Stomach (tissue), 9 donors: ENCODE data around the gene EIF4G3. TPM values are rescaled to one million over a fixed set of nuclear protein-coding genes. Genes with fewer than 3 reads are reported as not detected.

Experiments
- DNase-seq, 2 donors: peaks; one replicate each; pipeline versions ENCODE4 v3.0.0 to v3.0.0-alpha.2; 2013 to 2019
- H3K27ac ChIP-seq, 5 donors: fragments of 200-600 bp in 4 of 5; sonication (generic) in 4 of 5; one replicate each; pipeline ENCODE4 v1.5.1; 2013 to 2019; ENCODE audit warnings: mild to moderate bottlenecking in 1 of 5, moderate library complexity in 1 of 5
- H3K27me3 ChIP-seq, 3 donors: fragments of 200-600 bp; sonication (generic); one replicate each; pipeline ENCODE4 v1.5.1; 2017 to 2019; ENCODE audit warnings: mixed run types in 1 of 3
- H3K36me3 ChIP-seq, 4 donors: fragments of 200-600 bp; sonication (generic); 1 replicate in 3 of 4; 2 replicates in 1 of 4; pipeline ENCODE4 v1.5.1; 2016 to 2019
- H3K4me1 ChIP-seq, 4 donors: fragments of 200-600 bp; sonication (generic); one replicate each; pipeline ENCODE4 v1.5.1; 2016 to 2019
- H3K4me3 ChIP-seq, 4 donors: fragments of 200-600 bp; sonication (generic) in 3 of 4; one replicate each; pipeline ENCODE4 v1.5.1; 2016 to 2019; ENCODE audit warnings: mild to moderate bottlenecking in 1 of 4
- H3K9me3 ChIP-seq, 4 donors: fragments of 200-600 bp; sonication (generic); one replicate each; pipeline ENCODE4 v1.5.1; 2016 to 2019
- CTCF ChIP-seq, 7 experiments: fragments of 450-650 bp in 4 of 7; fragments of 200-600 bp in 3 of 7; sonication (generic) in 3 of 7; IDR thresholded peaks; one replicate each; pipeline ENCODE4 v1.5.1; 2016 to 2019; ENCODE audit warnings: antibody characterized with exemption in 7 of 7, control low read depth in 2 of 7, mild to moderate bottlenecking in 1 of 7
- EP300 ChIP-seq: sonication (generic); formaldehyde crosslinking; IDR thresholded peaks from one replicate; pipeline ENCODE4 v1.6.1; 2017; ENCODE audit warnings: antibody characterized with exemption
- POLR2A ChIP-seq, 4 donors: fragments of 450-650 bp; IDR thresholded peaks; one replicate each; pipeline ENCODE4 v1.6.1; 2016; ENCODE audit warnings: antibody characterized with exemption in 4 of 4, control low read depth in 2 of 4, mild to moderate bottlenecking in 1 of 4, moderate library complexity in 1 of 4
- POLR2AphosphoS5 ChIP-seq, 3 donors: sonication (generic); formaldehyde crosslinking; IDR thresholded peaks; one replicate each; pipeline ENCODE4 v1.6.1; 2016; ENCODE audit warnings: antibody characterized with exemption in 3 of 3
- WGBS, 5 donors: extraction: QIAGEN DNeasy Blood & Tissue Kit in 3 of 5; methylation state at CpG; one replicate each; pipeline versions ENCODE4 v1.1.5 to v1.1.7; 2013 to 2018; 5-methylcytosine and 5-hydroxymethylcytosine counted together
- intact Hi-C: fragments of 100-400 bp; cut with DNase I; formaldehyde crosslinking; loops from one replicate; pipeline ENCODE4 v1.15.1; 2023; ENCODE audit warnings: low total_unique reads
- polyA plus RNA-seq, 3 donors: library from polyadenylated mRNA; stranded (reverse); fragments of 200-250 nt; gene quantifications; one replicate each; pipeline ENCODE4 v1.2.3, GENCODE V29; 2013
- total RNA-seq, 5 donors: library from RNA; depleted of rRNA; stranded (reverse); fragments of >200 nt; gene quantifications; one replicate each; pipeline versions ENCODE4 v1.1.0 to v1.2.3, GENCODE V29; 2014 to 2016
- donor health status: healthy with polysubstance abuse.
- donor health status: Bipolar disorder and iron deficiency.
- donor health status: healthy.

The EIF4G3 gene
- total and polyA plus RNA-seq, 8 donors: 6.3 to 63.3 (median 44.7) TPM

DNA sequence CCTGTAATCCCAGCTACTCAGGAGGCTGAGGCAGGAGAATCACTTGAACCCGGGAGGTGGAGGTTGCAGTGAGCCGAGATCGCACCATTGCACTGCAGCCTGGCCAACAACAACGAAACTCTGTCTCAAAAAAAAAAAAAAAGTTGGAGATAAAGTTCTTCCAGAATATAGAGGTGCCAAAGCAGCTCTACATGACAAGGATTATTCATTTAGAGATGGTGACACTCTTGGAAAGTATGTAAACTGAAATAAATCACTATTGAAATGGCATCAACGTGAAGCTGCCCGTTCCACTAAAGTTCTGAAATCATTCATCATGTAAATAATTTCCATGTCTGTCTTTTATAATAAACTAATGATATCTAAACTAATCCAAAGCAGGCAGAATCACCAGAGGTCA is 14.9 kb downstream of the EIF4G3 start:
- no peak overlapping the region for H3K4me3 ChIP-seq
- intact Hi-C loops: no loop called here
- peaks cover 0 to 38% (median 32%) of the 10 kb centered on the region in 4 donors for H3K36me3 ChIP-seq
- TF ChIP-seq POLR2A (IDR thresholded peaks at IDR 0.05) (no peak), EP300 (no peak), POLR2AphosphoS5 (IDR thresholded peaks at IDR 0.05) (no peak), CTCF (IDR thresholded peaks at IDR 0.05) (no peak)
- H3K9me3 ChIP-seq: no peaks in the 10 kb centered on the region
- 79 to 89% (median 83%) methylated on average over 6 of the region's 6 CpGs for WGBS, 5 donors
- no peaks in the 10 kb centered on the region for H3K27me3 ChIP-seq
- H3K4me1 ChIP-seq: peaks cover 0 to 32% (median 19%) of the 10 kb centered on the region in 4 donors
- DNase-seq: no peak
- no peak overlapping the region for H3K27ac ChIP-seq

GRCh38 chr1:21160263-21160796 is 16.4 kb downstream of the EIF4G3 start:
- no peak for DNase-seq
- peaks cover 0 to 31% (median 17%) of the 10 kb centered on the region in 4 donors for H3K4me1 ChIP-seq
- H3K9me3 ChIP-seq: no peaks in the 10 kb centered on the region
- no peak overlapping the region for H3K27ac ChIP-seq
- no peaks in the 10 kb centered on the region for H3K27me3 ChIP-seq
- intact Hi-C loops: no loop called here
- H3K4me3 ChIP-seq: no peak overlapping the region
- peaks cover 0 to 30% (median 24%) of the 10 kb centered on the region in 4 donors for H3K36me3 ChIP-seq
- WGBS, 5 donors: 60 to 72% (median 66%) methylated on average over 3 of the region's 3 CpGs
- TF ChIP-seq POLR2A (IDR thresholded peaks at IDR 0.05): no peak
- TF ChIP-seq EP300: no peak
- TF ChIP-seq CTCF (IDR thresholded peaks at IDR 0.05): no peak
- TF ChIP-seq POLR2AphosphoS5 (IDR thresholded peaks at IDR 0.05): no peak

DNA sequence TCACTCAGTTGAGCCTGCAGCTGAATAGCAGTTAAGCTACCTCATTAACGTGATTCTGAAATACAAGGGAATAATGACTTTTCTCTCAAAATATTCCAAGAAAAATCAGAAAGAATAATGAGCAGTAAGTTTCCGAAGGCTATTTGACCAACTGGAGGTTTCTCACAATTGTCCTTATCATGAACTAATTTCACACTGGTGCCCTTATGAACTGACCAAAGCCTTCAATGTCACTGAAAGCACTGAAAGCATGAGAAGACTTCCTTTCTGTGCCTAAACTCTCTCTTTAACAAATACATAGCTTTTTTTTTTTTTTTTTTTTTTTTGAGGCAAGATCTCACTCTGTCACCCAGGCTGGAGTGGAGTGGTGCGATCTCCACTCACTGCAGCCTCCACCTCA is 18.8 kb downstream of the EIF4G3 start:
- intact Hi-C loops: no loop called here
- Histone ChIP-seq H3K36me3 (peaks cover 0 to 31% (median 29%) of the 10 kb centered on the region in 4 donors), H3K4me1 (peaks cover 0 to 13% (median 7%) of the 10 kb centered on the region in 4 donors), H3K27ac (no peak overlapping the region), H3K9me3 (no peaks in the 10 kb centered on the region), H3K27me3 (no peaks in the 10 kb centered on the region), H3K4me3 (no peak overlapping the region)
- no peak for DNase-seq
- 53 to 74% (median 58%) methylated on average over 3 of the region's 3 CpGs for WGBS, 5 donors
- TF ChIP-seq CTCF (IDR thresholded peaks at IDR 0.05) (no peak), POLR2A (IDR thresholded peaks at IDR 0.05) (no peak), EP300 (no peak), POLR2AphosphoS5 (IDR thresholded peaks at IDR 0.05) (no peak)

GRCh38 chr1:21157054-21157453 is 19.6 kb downstream of the EIF4G3 start:
- H3K9me3 ChIP-seq: no peaks in the 10 kb centered on the region
- intact Hi-C loops: no loop called here

More at GRCh38 chr1:21157054-21157453, 19.6 kb downstream of the EIF4G3 start:
- Histone ChIP-seq H3K4me3 (no peak overlapping the region), H3K36me3 (peaks cover 0 to 30% (median 26%) of the 10 kb centered on the region in 4 donors), H3K4me1 (peaks cover 0 to 13% (median 5%) of the 10 kb centered on the region in 4 donors), H3K27me3 (no peaks in the 10 kb centered on the region), H3K27ac (no peak overlapping the region)
- no peak for DNase-seq
- TF ChIP-seq EP300: no peak
- TF ChIP-seq CTCF (IDR thresholded peaks at IDR 0.05): no peak
- no peak for TF ChIP-seq POLR2AphosphoS5 (IDR thresholded peaks at IDR 0.05)
- no peak for TF ChIP-seq POLR2A (IDR thresholded peaks at IDR 0.05)
- WGBS, 5 donors: 75 to 92% (median 89%) methylated on average over 3 of the region's 3 CpGs
